GM18907 (cell line): ENCODE results near the gene OSBPL5.
"Not testable (repeated sequence)": the region's sequence is repeated elsewhere in the genome, so short reads cannot be mapped to it uniquely, and the experiment has no call there.

Experiments
- ATAC-seq: cut with Tn5 transposase; IDR thresholded peaks from one replicate; pipeline ENCODE4 v1.9.1; 2021; ENCODE audit warnings: mild to moderate bottlenecking, moderate library complexity; ENCODE audit not compliant: unreplicated experiment

Gene OSBPL5

DNA sequence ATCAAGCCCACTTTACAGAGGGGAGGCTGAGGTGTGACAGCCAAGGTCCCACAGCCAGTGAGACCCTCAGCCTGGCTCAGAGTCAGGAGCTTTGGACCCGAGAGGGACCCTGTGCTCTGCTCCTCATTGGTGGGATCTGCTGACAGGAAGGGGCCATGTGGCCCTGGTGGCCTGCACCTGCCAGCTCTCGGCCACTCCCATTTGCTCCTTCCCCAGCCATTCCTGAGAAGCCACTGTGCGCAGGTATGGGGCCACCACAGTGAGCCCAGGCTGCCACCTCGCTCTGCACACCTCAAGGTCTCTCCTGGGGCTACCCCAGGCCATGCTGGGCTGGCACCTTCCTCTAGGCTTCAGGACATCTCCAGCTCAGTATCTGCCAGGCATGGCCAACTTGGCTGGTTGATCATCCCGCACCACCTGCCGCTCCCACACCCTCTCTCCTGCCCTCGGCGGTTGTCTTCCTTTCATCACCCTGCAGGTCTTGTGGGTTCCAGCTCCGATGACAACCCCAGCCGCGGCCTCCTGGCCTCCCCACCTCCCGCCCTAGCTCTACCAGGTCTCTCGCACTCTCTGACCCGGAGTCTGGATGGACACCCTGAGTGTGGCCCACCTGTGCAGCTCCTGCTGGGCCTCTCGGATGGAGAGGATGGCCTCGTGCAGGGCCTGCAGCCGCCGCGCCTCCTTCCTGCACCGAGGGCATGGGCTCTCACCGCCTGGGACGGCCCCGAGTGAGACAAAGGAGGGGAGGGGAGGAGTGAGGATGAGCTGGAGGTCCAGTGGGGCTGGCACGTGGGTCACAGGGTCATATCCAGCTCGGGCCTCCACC lies 75.7 kb downstream of the OSBPL5 start:
- no peak for ATAC-seq

GRCh38 chr11:3088806-3089205 lies 76.3 kb downstream of the OSBPL5 start:
- ATAC-seq, result no peak

GRCh38 chr11:3087821-3088800 lies 77.0 kb downstream of the OSBPL5 start:
- ATAC-seq, result no peak

DNA sequence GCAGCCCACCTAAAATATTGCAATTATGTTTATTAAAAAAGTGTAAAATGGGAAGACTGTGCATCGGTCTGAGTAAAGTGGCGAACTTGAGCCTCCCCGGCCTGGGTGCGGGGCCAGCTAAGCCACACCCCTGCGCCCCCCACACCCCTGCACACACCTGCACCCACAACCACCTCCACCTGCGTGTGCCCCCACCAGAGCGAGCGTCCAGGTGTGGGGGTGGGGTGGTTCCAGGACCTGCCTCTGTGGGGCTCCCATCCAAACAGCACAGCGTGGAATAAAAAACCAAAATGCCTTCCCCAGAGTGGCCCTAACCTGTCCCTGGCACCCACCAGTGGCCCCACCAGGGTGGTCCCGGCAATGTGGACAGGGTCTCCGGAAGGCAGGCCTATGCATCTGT lies 77.7 kb downstream of the OSBPL5 start:
- ATAC-seq, result no peak

- no peak for ATAC-seq
These were observed 78.4 kb downstream of the OSBPL5 start for GRCh38 chr11:3086671-3087150.

- no peak for ATAC-seq
These were observed 79.0 kb downstream of the OSBPL5 start for GRCh38 chr11:3086114-3086513.

GRCh38 chr11:3085052-3085451 lies 80.1 kb downstream of the OSBPL5 start:
- ATAC-seq, result no peak

DNA sequence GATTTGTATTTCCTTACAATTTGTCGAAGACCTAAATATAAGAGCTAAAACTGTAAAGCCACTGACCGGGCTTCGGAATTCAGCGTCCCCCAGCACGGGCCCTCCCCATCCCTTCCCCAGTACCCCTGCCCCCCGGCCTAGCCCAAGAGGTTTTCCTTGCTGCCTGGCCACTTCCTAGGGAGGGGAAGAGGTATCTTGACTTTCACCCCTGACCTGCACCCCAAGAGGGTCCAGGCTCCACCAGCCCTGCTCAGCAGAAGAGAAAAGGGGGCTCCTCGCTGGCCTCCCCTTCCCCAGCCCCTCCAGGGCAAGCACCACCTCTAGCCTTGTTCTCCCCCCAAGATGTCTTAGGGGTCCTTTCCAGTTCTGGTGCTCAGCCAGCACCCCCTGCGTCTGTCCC lies 81.8 kb downstream of the OSBPL5 start:
- ATAC-seq, result no peak

- ATAC-seq, result no peak
These were observed 83.7 kb downstream of the OSBPL5 start for GRCh38 chr11:3081386-3081751.

DNA sequence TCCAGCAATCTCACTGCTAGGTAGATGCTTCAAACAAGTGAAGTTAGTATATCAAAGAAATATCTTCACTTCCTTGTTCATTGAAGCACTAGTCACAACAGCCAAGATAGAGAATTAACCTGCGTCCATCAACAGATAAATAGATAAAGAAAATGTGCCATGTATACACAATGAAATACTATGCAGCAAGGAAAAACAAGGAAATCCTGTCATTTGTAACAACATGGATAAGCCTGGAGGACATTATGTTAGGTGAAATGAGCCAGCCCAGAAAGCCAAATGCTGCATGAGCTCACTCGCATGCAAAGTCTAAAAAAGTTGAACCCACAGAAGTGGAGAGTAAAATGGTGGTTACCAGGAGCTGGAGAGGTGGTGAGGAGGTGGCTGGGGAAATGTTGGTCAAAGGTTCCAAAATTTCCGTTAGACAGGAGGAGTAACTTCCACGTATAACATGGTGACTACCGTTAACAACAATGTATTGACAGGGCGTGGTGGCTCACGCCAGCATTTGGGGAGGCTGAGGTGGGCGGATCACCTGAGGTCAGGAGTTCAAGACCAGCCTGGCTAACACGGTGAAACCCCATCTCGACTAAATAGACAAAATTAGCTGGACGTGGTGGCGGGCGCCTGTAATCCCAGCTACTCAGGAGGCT lies 84.3 kb downstream of the OSBPL5 start:
- ATAC-seq, result no peak

- no peak for ATAC-seq
These were observed 85.0 kb downstream of the OSBPL5 start for GRCh38 chr11:3080104-3080503.

GRCh38 chr11:3077846-3078440 lies 87.2 kb downstream of the OSBPL5 start:
- no peak for ATAC-seq

- no peak for ATAC-seq
These were observed 87.8 kb downstream of the OSBPL5 start for GRCh38 chr11:3077189-3077836.

DNA sequence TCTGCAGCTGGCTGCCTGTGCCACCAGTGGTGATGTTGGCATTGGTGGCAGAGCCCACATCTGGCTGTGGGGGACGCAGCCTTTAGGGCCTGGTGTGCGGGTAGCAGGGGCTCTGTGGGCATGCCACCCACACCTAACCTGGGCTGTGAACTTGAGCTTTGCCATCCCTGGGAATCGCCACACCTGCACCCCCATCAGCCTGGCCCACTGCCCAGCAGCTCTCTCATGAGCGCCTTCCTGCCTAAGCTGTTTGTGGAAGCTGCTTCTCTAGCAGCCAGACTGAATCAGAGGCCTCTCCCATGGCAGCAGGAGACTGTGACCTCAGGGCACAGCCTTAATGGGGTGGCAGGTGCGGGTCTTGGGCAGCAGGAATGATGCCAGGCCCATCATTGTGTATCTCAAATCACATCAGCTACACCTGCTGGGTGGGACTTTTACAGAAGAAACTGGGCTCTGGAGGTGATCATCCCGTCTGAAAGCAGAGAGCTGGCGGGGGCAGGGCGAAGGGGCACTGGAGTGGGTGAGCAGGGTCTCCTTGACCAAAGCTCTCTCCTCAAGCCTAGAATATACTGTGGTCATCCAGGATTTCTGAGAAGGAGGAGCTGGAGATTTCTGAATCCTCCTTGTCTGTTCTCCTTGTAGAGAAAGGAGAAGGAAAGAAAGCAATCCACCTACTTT lies 90.1 kb downstream of the OSBPL5 start:
- ATAC-seq, result no peak

GRCh38 chr11:3073029-3073435 lies 92.1 kb downstream of the OSBPL5 start:
- no peak for ATAC-seq

DNA sequence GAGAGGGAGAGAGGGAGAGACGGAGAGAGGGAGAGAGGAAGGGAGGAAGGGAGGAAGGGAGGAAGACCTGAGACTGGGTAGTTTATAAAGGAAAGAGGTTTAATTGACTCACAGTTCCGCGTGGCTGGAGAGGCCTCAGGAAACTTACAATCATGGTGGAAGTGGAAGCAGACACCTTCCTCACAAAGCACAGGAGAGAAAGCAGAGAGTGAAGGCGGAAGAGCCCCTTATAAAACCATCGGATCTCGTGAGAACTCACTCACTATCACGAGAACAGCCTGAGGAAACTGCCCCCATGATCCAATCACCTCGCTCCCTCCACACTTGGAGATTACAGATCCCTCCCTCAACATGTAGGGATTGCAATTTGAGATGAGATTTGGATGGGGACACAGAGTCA lies 95.7 kb downstream of the OSBPL5 start:
- no peak for ATAC-seq

DNA sequence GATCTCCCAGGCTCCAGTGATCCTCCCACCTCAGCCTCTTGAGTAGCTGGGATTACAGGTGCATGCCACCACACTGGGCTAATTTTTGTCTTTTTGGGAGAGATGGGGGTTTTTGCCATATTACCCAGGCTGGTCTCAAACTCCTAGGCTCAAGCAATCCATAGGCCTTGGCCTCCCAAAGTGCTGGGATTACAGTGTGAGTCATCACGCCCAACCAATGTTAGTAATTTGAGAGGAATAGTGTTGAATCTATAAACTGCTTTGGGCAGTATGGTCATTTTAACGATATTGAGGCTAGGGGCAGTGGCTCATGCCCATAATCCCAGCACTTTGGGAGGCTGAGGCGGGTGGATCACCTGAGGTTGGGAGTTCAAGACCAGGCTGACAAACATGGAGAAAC lies 98.8 kb downstream of the OSBPL5 start:
- ATAC-seq, result not testable (repeated sequence)

GRCh38 chr11:3064709-3065108 lies 100.4 kb downstream of the OSBPL5 start:
- not testable (repeated sequence) for ATAC-seq

DNA sequence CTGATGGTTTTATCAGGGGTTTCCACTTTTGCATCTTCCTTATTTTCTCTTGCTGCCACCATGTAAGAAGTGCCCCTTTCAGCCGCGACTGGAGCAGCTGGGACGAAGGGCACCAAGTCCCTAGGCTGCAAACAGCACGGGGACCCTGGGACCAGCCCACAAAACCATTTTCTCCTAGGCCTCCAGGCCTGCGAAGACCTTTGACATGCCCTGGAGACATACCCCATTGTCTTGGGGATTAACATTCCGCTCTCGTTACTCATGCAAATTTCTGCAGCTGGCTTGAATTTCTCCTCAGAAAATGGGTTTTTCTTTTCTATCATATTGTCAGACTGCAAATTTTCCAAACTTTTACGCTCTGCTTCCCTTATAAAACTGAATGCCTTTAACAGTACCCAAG lies 101.2 kb downstream of the OSBPL5 start:
- not testable (repeated sequence) for ATAC-seq

- not testable (repeated sequence) for ATAC-seq
These were observed 101.7 kb downstream of the OSBPL5 start for GRCh38 chr11:3063432-3063831.
